GM04503 (cell line): ENCODE measurements around the gene KRT10.
"Not testable (repeated sequence)": the region's sequence is repeated elsewhere in the genome, so short reads cannot be mapped to it uniquely, and the experiment has no call there.

Experiments
- DNase-seq: peaks from one replicate; pipeline ENCODE4 v3.0.0-alpha.2; 2012; ENCODE audit warnings: low read depth

KRT10 gene

GRCh38 chr17:40832840-40833239, 10.4 kb upstream of the KRT10 start:
- DNase-seq: no peak

DNA sequence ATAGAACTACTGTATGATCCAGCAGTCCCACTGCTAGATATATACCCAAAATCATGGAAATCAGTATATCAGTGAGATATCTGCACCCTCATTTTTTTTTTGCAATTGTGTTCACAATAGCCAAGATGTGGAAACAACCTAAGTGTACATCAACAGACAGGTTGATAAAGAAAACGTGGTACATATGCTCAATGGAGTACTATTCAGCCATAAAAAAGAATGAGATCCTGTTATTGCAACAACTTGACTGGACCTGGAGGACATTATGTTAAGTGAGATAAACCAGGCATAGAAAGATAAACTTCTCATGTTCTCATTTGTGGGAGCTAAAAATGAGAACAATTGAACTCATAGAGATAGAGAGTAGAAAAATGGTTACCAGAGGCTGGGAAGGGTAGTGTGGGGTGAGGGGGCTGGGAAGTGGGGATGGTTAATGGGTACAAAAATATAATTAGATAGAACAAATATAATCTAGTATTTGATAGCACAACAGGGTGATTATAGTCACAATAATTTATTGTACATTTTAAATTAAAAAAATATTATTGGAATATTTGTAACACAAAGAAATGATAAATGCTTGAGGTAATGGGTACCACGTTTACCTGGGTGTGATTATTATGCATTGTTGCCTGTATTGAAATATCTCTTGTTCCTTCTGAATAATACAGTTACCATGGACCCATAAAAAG, 7.8 kb upstream of the KRT10 start:
- DNase-seq: no peak

GRCh38 chr17:40828454-40829044, 6.1 kb upstream of the KRT10 start:
- DNase-seq: no peak

- DNase-seq: no peak
These were observed 5.5 kb upstream of the KRT10 start for GRCh38 chr17:40827746-40828453.

DNA sequence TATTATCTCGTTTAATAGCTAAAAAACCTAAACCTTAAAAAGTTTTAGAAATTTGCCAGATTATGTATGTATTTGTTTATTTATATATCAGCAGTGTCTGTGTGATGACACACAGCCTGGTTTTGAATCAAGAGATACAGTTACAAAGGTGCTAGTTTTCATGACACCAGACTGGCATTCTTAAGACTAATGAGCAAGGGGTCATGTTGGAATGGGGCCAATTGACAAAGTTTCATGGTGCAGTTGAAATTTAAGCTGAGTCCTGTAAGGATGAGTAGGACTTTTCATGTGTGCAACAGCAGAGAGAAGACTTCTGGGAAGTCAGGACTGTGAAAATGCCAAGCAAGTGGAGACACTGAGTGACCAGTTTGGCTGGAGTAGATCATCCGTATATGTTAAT, 3.2 kb upstream of the KRT10 start:
- no peak for DNase-seq

- no peak for DNase-seq
These were observed 1.8 kb upstream of the KRT10 start for GRCh38 chr17:40824015-40824832.

GRCh38 chr17:40821536-40821935, 878 bp downstream of the KRT10 start:
- no peak for DNase-seq

GRCh38 chr17:40820228-40820838, 2.1 kb downstream of the KRT10 start:
- no peak for DNase-seq

- no peak for DNase-seq
These were observed 2.8 kb downstream of the KRT10 start for GRCh38 chr17:40819528-40820125.

DNA sequence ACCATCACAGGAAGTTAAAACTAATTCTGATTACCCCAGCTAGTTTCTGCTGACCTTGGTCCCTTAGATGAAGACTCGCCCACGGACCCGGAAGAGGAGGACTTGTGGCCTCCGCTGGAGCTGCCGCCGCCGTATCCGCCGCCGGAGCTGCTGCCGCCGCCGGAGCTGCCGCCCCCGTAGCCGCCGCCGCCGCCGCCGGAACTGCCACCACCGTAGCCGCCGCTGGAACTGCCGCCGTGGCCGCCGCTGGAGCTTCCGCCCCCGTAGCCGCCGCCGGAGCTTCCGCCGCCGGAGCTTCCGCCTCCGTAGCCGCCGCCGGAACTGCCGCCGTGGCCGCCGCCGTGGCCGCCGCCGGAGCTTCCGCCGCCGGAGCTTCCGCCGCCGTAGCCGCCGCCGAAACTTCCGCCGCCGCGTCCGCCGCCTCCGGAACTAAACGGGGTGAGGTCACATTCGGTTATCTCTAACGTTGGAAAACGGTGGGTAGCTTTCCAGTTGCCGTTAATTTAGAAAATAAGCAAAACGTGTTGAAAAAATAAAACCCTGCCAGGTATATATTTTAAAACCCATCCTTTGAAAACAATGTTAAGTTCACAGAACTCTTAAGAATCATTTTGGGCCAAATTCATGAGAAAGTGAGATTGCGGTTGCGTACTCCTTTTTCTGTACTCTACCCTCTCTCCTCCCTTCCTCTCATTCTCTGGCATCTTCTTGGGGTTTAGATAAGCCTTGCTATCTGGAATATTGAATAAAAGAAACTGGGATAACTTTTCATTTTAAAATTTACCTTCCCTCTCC, 3.5 kb downstream of the KRT10 start:
- no peak for DNase-seq

GRCh38 chr17:40818343-40818732, 4.1 kb downstream of the KRT10 start:
- DNase-seq: no peak

GRCh38 chr17:40817103-40817682, 5.2 kb downstream of the KRT10 start:
- no peak for DNase-seq

GRCh38 chr17:40816569-40816968, 5.8 kb downstream of the KRT10 start:
- DNase-seq: no peak

- DNase-seq: no peak
These were observed 7.0 kb downstream of the KRT10 start for GRCh38 chr17:40815381-40815780.

GRCh38 chr17:40814657-40815056, 7.8 kb downstream of the KRT10 start:
- DNase-seq: not testable (repeated sequence)

GRCh38 chr17:40813804-40814203, 8.6 kb downstream of the KRT10 start:
- DNase-seq: no peak

- no peak for DNase-seq
These were observed 9.8 kb downstream of the KRT10 start for GRCh38 chr17:40812639-40813038.

- no peak for DNase-seq
These were observed 11.9 kb downstream of the KRT10 start for GRCh38 chr17:40810494-40810893.

DNA sequence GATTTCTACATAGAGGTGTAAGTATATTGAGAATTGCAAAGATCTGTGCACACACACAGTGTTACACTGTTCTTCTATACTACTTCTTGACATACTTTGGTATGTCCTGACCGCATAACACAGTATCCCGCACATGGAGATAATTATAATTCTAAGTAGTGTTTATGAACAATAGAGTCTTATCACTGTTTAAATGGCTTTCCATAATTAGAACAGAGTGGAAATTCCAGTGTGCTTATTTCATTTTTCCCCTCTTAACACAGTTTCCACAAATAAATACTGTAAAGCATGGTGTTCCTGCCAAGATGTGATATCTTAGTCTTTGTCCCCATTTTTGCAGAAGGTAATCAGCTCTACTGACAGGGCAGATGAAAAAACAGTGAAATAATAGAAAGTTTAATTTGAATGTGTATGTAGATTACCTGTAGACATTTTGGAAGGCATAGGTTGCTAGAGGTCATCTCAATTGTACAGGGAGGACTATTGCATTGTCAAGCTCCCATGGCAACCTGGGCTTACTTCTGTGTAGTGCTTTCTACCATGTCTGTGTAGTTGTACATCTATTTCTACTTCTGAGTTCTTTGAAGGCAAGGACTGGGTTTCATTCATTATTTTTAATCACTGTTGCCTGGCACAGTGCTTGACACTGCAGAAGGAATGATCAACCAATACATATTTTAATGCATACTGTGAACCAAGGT, 12.5 kb downstream of the KRT10 start:
- DNase-seq: no peak

GRCh38 chr17:40806131-40806530, 16.3 kb downstream of the KRT10 start:
- DNase-seq: no peak
